Right lobe of liver (tissue), 4 donors: ENCODE results near the gene LHPP.

Experiments used
- CTCF ChIP-seq, 4 donors: fragments of 200-600 bp in 3 of 4; fragments of 450-650 bp in 1 of 4; IDR thresholded peaks; one replicate each; pipeline versions ENCODE4 v1.5.1 to v1.8.0; 2016 to 2022; ENCODE audit warnings: antibody characterized with exemption in 4 of 4, mild to moderate bottlenecking in 2 of 4
- POLR2A ChIP-seq: fragments of 450-650 bp; IDR thresholded peaks from one replicate; pipeline ENCODE4 v1.6.1; 2017; ENCODE audit warnings: antibody characterized with exemption, mild to moderate bottlenecking
- donor health status: DM: no; HTN: no; CAD: no.
- donor health status: DM: no; HTN: no; CAD: no.
- donor health status: DM: no; HTN: yes; CAD: no.

GRCh38 chr10:124592101-124592500 lies 130.5 kb downstream of the LHPP start:
- TF ChIP-seq CTCF (IDR thresholded peaks at IDR 0.05) (no peak), POLR2A (no peak)
